ENCODE results near the gene HCFC1. TPM values are rescaled to one million over a fixed set of nuclear protein-coding genes. Genes with fewer than 3 reads are reported as not detected.

Gene HCFC1
- polyA plus RNA-seq, 3 donors, result 1.9 to 21.8 (median 3.8) TPM

DNA sequence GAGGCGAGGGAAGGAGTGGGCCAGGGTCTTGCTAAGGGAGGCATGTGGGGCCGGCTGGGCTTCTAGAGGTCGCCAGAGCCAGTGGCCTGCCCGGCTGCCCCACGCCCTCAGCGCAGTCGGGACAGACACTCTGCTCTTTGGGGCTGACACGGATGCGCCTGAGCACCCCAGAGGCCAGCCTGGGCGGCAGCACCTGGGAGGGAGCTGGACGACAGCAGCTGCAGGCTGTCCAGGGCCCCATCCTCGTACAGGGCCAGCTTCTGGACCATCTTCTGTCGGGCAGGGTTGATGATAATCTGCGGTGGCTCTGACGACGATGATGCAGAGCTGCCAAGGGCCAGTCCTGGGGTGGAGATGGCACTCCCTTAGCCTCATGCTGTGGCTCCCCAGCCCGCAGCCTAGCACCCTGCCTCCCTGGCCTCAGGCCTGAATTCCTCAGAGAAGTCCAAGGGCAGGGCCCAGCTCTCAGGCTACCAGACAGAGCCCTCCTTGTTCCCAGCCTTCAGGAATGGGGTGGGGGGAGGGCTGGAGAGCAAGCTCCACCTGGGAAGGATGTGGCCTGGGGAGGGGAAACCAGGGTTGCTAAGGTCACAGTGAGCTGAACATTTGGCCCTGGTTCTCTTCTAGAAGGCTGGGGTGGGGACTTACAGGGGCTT lies 40.8 kb upstream of the HCFC1 start:
- WGBS (ENCODE audit: insufficient coverage), result 88% methylated on average over 16 of the region's 17 CpGs
- H3K79me2 ChIP-seq (ENCODE audit: insufficient read depth, low read length), result peaks cover 30% of the 10 kb centered on the region
- H3K27ac Mint-ChIP-seq, result peak overlapping the region in 5 of 7 donors; percentile 68 to 96 (median 93)

More for the DNA sequence above, 40.8 kb upstream of the HCFC1 start:
- Mint-ChIP-seq H3K4me1 (peaks cover 39% of the 10 kb centered on the region), H3K9me3 (peaks cover 0 to 5% (median 0%) of the 10 kb centered on the region in 7 donors), H3K36me3 (peaks cover 42 to 59% of the 10 kb centered on the region in 2 donors), H3K27me3 (ENCODE audit: low read depth in 3 of 3) (peaks cover 0 to 47% (median 0%) of the 10 kb centered on the region in 3 donors), H3K4me3 (no peak overlapping the region)
- H2AFZ ChIP-seq (ENCODE audit: insufficient read depth, low read depth, low read length, poor library complexity, severe bottlenecking), result no peak overlapping the region
- no peak overlapping the region for H3K9ac ChIP-seq (ENCODE audit: insufficient read depth, low read length, poor library complexity, severe bottlenecking)
- no peak for DNase-seq
- H3K4me2 ChIP-seq (replicated peaks; ENCODE audit: extremely low read depth, low read length, poor library complexity, severe bottlenecking), result no peak overlapping the region
- H3K27me3 ChIP-seq (ENCODE audit: control insufficient read depth in 2 of 2, insufficient read depth in 2 of 2, low read length in 2 of 2), result peaks cover 0 to 2% of the 10 kb centered on the region in 2 donors
- H3K36me3 ChIP-seq (replicated peaks in 1 of 2; ENCODE audit: control insufficient read depth in 1 of 2, insufficient read depth in 2 of 2, low read length in 2 of 2), result peaks cover 50 to 52% of the 10 kb centered on the region in 2 donors
- H3K4me3 ChIP-seq (replicated peaks in 1 of 3; ENCODE audit: low read depth in 2 of 3, low read length in 3 of 3), result no peak overlapping the region
- H3K9me3 ChIP-seq (replicated peaks in 1 of 2; ENCODE audit: control insufficient read depth in 1 of 2, insufficient read depth in 1 of 2, low read length in 2 of 2), result no peaks in the 10 kb centered on the region
- H3K4me1 ChIP-seq (ENCODE audit: control insufficient read depth in 1 of 2, insufficient read depth in 2 of 2, low read length in 2 of 2), result peaks cover 47 to 60% of the 10 kb centered on the region in 2 donors
- TF ChIP-seq, protein P1, sequence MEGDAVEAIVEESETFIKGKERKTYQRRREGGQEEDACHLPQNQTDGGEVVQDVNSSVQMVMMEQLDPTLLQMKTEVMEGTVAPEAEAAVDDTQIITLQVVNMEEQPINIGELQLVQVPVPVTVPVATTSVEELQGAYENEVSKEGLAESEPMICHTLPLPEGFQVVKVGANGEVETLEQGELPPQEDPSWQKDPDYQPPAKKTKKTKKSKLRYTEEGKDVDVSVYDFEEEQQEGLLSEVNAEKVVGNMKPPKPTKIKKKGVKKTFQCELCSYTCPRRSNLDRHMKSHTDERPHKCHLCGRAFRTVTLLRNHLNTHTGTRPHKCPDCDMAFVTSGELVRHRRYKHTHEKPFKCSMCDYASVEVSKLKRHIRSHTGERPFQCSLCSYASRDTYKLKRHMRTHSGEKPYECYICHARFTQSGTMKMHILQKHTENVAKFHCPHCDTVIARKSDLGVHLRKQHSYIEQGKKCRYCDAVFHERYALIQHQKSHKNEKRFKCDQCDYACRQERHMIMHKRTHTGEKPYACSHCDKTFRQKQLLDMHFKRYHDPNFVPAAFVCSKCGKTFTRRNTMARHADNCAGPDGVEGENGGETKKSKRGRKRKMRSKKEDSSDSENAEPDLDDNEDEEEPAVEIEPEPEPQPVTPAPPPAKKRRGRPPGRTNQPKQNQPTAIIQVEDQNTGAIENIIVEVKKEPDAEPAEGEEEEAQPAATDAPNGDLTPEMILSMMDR (IDR thresholded peaks at IDR 0.05), result no peak
- intact Hi-C loops (cut with micrococcal nuclease), result loop anchor here (5.0 to 10.0 kb wide), 3 partner anchors 40 to 82 kb away; partner anchors contain the start of genes HCFC1 (in 1 of the 2), MECP2 (in 1 of the 2) and TMEM187 (in 1 of the 2)
- peak overlapping the region in 1 of 2 donors; percentile 92 for H3K27ac ChIP-seq (ENCODE audit: low read depth in 1 of 2, low read length in 2 of 2)
- peaks cover 51% of the 10 kb centered on the region for H4K20me1 ChIP-seq (ENCODE audit: insufficient read depth, low read length)

All from CD14-positive monocyte (primary cell).